AG10803 (cell line): ENCODE data around the gene IFNA2.
"Not testable (repeated sequence)": the region's sequence is repeated elsewhere in the genome, so short reads cannot be mapped to it uniquely, and the experiment has no call there.

Experiments used
- DNase-seq: peaks from one replicate; pipeline ENCODE4 v3.0.0; 2010; ENCODE audit warnings: low read depth
- H3K4me3 ChIP-seq: 2 replicates; pipeline ENCODE4 v1.5.1; 2011; ENCODE audit warnings: mild to moderate bottlenecking, low read length, control low read depth
- CTCF ChIP-seq: conservative IDR thresholded peaks from 2 replicates; pipeline ENCODE4 v1.5.1; 2011; ENCODE audit warnings: mild to moderate bottlenecking, low read length, control low read depth, inconsistent platforms

The IFNA2 gene

GRCh38 chr9:21381448-21382339 lies 3.5 kb downstream of the IFNA2 start:
- DNase-seq: no peak
- H3K4me3 ChIP-seq: no peak overlapping the region
- TF ChIP-seq CTCF: no peak

- not testable (repeated sequence) for H3K4me3 ChIP-seq, DNase-seq
Measured at GRCh38 chr9:21371467-21371866, 13.7 kb downstream of the IFNA2 start.

DNA sequence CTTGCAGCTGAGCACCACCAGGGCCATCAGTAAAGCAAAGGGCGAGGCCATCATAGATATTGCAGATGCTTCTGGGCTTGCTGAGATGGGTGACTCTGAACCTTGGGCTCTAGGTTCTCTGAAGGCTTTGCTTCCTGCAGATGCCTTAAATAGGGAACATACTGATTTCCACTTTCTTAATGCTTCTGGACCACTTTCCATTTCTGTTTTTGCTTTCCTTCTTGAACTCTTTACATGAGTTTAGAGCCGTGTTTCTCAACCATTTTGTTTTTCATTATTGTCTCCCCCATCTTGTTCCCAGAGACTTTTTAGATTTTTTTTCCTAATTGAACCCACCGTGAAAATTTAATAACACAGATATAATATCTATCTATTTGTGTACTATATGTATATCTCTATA lies 17.2 kb downstream of the IFNA2 start, which contains the start of gene IFNA13:
Gene IFNA13 (minus strand): TSS at position 101 of the 400 bp plus-strand sequence. CDS start 47 bp downstream, at position 54.
- TF ChIP-seq CTCF: no peak
- H3K4me3 ChIP-seq: no peak within 1 kb of the TSS
- DNase-seq: no peak

DNA sequence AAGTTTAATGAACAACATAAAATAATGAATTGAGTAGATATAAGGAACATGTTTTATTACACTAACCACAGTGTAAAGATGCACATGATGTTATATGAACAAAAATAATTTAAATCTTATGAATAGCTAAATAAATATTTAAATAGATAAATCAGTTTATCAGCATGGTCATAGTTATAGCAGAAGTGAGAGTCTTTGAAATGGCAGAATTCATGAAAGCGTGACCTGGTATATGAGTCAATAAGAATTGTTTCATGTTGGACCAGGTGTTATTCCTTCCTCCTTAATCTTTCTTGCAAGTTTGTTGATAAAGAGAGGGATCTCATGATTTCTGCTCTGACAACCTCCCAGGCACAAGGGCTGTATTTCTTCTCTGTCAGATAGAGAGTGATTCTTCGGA lies 18.0 kb downstream of the IFNA2 start:
- not testable (repeated sequence) for H3K4me3 ChIP-seq

GRCh38 chr9:21362287-21362686 lies 22.9 kb downstream of the IFNA2 start:
- no peak overlapping the region for H3K4me3 ChIP-seq
- DNase-seq: no peak
- no peak for TF ChIP-seq CTCF

More for the DNA sequence above, 18.0 kb downstream of the IFNA2 start:
- DNase-seq: not testable (repeated sequence)

DNA sequence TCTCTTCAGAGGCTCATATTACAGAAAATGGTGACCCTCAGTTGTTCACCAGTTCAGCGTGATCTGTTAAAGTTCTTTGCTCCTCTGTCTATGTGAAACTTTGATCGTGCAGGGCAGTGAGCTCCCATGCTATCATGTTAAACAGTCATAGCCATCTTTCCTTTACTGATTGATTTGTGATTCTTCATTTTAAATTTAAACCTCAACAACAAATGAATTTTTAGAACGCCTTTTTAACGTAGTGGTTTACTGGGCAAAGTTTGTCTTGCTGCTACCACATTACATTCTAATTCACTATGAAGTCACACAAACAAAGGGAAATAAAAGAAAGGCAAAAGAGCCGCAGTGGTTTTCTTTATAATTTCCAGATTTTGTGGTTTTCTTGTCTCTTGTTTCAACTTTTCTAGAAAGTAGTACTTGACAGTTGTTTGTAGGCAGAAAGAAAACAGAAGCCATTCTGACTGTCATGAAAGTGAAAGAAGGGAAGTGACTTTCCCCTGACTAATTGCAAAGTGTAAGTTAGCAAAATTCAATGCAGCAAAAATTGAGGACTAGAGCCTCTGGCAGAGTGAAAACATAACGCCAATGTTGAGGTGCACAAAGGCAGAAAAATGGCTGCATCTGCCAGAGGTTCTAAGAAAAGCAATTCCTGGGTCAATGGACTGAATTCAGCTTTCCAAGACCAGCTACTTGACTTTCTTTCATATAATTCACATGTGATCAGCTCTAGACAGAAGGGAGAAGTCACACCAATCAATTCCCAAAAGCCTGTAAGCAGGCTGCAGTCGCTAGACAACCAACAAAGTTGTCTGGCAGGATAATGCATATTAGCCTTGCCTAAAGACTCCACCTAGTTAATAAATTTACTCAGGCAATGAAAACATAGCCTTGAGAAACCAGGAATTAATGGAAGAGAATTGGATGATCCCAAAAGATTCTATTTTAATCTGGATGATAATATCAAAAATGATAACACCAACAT lies 27.4 kb downstream of the IFNA2 start:
- no peak for TF ChIP-seq CTCF
- peak overlapping the region; percentile 5 for H3K4me3 ChIP-seq
- DNase-seq: peak; percentile 6

GRCh38 chr9:21350787-21351186 lies 34.4 kb downstream of the IFNA2 start, which contains the start of gene IFNA6:
Gene IFNA6 (minus strand): TSS chr9:21350887. CDS start chr9:21350887, 0 bp downstream.
- H3K4me3 ChIP-seq: no peak within 1 kb of the TSS
- no peak for TF ChIP-seq CTCF
- DNase-seq: no peak
